MM.1S (cell line): ENCODE measurements around the gene AKR1C4.

Experiments used
- CTCF ChIP-seq: fragments of 300-600 bp; sonication (generic); IDR thresholded peaks from 2 replicates; pipeline ENCODE4 v1.5.1; 2016; ENCODE audit warnings: antibody characterized with exemption, low read length, mixed read lengths
- EZH2 ChIP-seq: fragments of 300-600 bp; sonication (generic); optimal IDR thresholded peaks from 2 replicates; pipeline ENCODE3; 2017; ENCODE audit warnings: low read depth, mild to moderate bottlenecking, antibody characterized with exemption, low read length, mixed read lengths

- TF ChIP-seq CTCF (no peak), EZH2 (no peak)
Observed at GRCh38 chr10:5188358-5188757, 8.3 kb upstream of the AKR1C4 start.
